GM11168 (cell line): ENCODE measurements around the gene ANG.
"Not testable (repeated sequence)": the region's sequence is repeated elsewhere in the genome, so short reads cannot be mapped to it uniquely, and the experiment has no call there.

ENCODE experiments used
- in situ Hi-C: fragments of 300-500 bp; cut with MboI; formaldehyde crosslinking; loops from one replicate; pipeline ENCODE4 v1.12.0; 2022; ENCODE audit warnings: low sequenced_read_pairs; ENCODE audit not compliant: unreplicated experiment

ANG gene

GRCh38 chr14:20732979-20733635 is 44.5 kb downstream of the ANG start:
- in situ Hi-C loops: no loop called here

- in situ Hi-C loops: no loop called here
Measured at GRCh38 chr14:20733684-20734429, 45.3 kb downstream of the ANG start.

- in situ Hi-C loops: no loop called here
Measured at GRCh38 chr14:20734430-20734806, 45.9 kb downstream of the ANG start.

- in situ Hi-C loops: not testable (repeated sequence)
Measured at GRCh38 chr14:20738292-20738691, 49.7 kb downstream of the ANG start.

- in situ Hi-C loops: no loop called here
Measured at GRCh38 chr14:20742132-20742531, 53.6 kb downstream of the ANG start.

GRCh38 chr14:20743556-20743955 is 55.0 kb downstream of the ANG start:
- in situ Hi-C loops: no loop called here
